PC-3 (cell line): ENCODE results near the gene RASGRP1.

Experiments used
- EZH2 ChIP-seq: fragments of 300-600 bp; sonication (generic); IDR thresholded peaks from one replicate; pipeline ENCODE4 v1.6.1; 2017; ENCODE audit warnings: antibody characterized with exemption, mild to moderate bottlenecking, low read length; ENCODE audit not compliant: unreplicated experiment
- EZH2phosphoT487 ChIP-seq: fragments of 300-600 bp; sonication (generic); IDR thresholded peaks from 2 replicates; pipeline ENCODE4 v1.6.1; 2018; ENCODE audit warnings: mild to moderate bottlenecking, antibody characterized with exemption, low read length, borderline replicate concordance
- TF ChIP-seq, protein P1 (sequence below): fragments of 300-600 bp; sonication (generic); conservative IDR thresholded peaks from 2 replicates; pipeline ENCODE4 v1.5.1; 2017; ENCODE audit warnings: antibody characterized with exemption, low read depth, mild to moderate bottlenecking, low read length

DNA sequence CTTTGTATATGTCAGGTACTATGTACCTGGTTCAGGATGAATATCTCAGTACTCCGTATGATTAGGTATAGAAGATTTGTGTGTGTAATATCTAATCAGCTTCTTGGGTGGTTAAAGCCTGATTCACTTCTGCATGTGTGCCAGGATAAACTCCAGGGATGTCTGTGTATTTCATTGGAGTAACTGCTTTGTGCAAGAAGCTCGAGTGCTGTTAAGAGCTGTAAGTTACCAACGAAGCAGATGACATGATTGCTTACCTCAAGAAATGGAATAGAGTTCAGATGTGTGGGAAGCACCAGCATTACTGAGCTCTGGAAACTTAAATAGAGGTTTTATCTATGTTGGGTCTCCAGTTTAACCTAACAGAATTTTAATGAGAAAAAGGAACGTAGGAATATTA is 87.0 kb downstream of the RASGRP1 start:
- TF ChIP-seq EZH2 (no peak), EZH2phosphoT487 (no peak)
- TF ChIP-seq, protein P1, sequence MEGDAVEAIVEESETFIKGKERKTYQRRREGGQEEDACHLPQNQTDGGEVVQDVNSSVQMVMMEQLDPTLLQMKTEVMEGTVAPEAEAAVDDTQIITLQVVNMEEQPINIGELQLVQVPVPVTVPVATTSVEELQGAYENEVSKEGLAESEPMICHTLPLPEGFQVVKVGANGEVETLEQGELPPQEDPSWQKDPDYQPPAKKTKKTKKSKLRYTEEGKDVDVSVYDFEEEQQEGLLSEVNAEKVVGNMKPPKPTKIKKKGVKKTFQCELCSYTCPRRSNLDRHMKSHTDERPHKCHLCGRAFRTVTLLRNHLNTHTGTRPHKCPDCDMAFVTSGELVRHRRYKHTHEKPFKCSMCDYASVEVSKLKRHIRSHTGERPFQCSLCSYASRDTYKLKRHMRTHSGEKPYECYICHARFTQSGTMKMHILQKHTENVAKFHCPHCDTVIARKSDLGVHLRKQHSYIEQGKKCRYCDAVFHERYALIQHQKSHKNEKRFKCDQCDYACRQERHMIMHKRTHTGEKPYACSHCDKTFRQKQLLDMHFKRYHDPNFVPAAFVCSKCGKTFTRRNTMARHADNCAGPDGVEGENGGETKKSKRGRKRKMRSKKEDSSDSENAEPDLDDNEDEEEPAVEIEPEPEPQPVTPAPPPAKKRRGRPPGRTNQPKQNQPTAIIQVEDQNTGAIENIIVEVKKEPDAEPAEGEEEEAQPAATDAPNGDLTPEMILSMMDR, result no peak
